Measurements from ENCODE around the gene PHIP. TPM values are rescaled to one million over a fixed set of nuclear protein-coding genes. Genes with fewer than 3 reads are reported as not detected.

Gene PHIP
- total RNA-seq, 2 experiments from 2014 or later: 24.8 to 25.5 TPM

DNA sequence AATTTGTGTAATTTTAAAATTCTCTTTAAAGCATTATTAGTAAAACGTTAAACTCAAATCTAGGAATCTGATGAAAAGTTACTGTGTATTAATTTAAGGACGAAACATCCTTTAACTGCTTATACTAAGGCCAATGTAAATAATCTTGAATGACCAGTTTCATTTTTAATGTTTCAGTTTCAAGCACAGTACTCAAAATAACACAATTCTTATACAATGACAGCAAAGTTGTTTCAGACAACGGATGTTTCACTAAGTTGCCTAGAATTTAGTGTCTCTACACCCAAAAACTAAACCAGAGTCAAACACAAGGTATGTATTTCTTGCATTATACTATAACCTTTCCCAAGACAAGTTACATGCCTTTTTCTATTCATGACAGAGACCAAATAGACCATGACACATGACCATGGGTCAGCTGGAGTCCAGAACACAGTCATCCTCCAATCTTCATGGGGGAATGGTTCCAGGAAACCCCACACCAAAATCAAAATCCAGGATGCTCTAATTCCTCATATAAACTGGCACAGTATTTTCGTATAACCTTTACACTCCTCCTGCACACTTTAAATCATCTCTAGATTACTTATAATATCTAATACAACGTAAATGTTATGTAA is 7.7 kb downstream of the PHIP start:
- ATAC-seq (no peak), DNase-seq (no peak)
- H3K27me3 Mint-ChIP-seq: no peaks in the 10 kb centered on the region
- H3K27ac Mint-ChIP-seq: no peak overlapping the region
- POLR2A ChIA-PET: no interaction called here
- peaks cover 55% of the 10 kb centered on the region for H3K4me1 Mint-ChIP-seq
- peaks cover 21% of the 10 kb centered on the region for H3K36me3 Mint-ChIP-seq (ENCODE audit: low read depth)
- no peaks in the 10 kb centered on the region for H3K9me3 Mint-ChIP-seq (ENCODE audit: low read depth)
- CTCF ChIA-PET: interaction anchor here (1.8 kb wide), 1 partner anchor 10 kb away, joined by 9 read pairs; no protein-coding TSS in a partner anchor
- intact Hi-C loops (cut with DNase I, micrococcal nuclease): loop anchor here (2.0 to 10.0 kb wide), 3 partner anchors 30 to 1034 kb away; partner anchors contain the start of gene BCKDHB (in 1 of the 2)
- H3K4me3 Mint-ChIP-seq: no peak overlapping the region

GRCh38 chr6:79066828-79067227 is 11.2 kb downstream of the PHIP start:
- Mint-ChIP-seq H3K27ac (no peak overlapping the region), H3K9me3 (ENCODE audit: low read depth) (no peaks in the 10 kb centered on the region), H3K4me3 (no peak overlapping the region), H3K4me1 (peaks cover 25% of the 10 kb centered on the region), H3K27me3 (no peaks in the 10 kb centered on the region), H3K36me3 (ENCODE audit: low read depth) (peaks cover 9% of the 10 kb centered on the region)
- ChIA-PET CTCF (no interaction called here), POLR2A (no interaction called here)
- intact Hi-C loops (cut with DNase I, micrococcal nuclease): no loop called here
- ATAC-seq: no peak
- no peak for DNase-seq

GRCh38 chr6:79066330-79066729 is 11.7 kb downstream of the PHIP start:
- Mint-ChIP-seq H3K36me3 (ENCODE audit: low read depth) (peaks cover 8% of the 10 kb centered on the region), H3K4me1 (peaks cover 23% of the 10 kb centered on the region), H3K9me3 (ENCODE audit: low read depth) (no peaks in the 10 kb centered on the region), H3K27ac (no peak overlapping the region), H3K4me3 (no peak overlapping the region), H3K27me3 (no peaks in the 10 kb centered on the region)
- intact Hi-C loops (cut with DNase I, micrococcal nuclease): no loop called here
- ATAC-seq (no peak), DNase-seq (no peak)
- ChIA-PET CTCF (interaction anchor here (1.2 kb wide), 1 partner anchor 21 kb away, joined by 3 read pairs; no protein-coding TSS in a partner anchor), POLR2A (no interaction called here)

DNA sequence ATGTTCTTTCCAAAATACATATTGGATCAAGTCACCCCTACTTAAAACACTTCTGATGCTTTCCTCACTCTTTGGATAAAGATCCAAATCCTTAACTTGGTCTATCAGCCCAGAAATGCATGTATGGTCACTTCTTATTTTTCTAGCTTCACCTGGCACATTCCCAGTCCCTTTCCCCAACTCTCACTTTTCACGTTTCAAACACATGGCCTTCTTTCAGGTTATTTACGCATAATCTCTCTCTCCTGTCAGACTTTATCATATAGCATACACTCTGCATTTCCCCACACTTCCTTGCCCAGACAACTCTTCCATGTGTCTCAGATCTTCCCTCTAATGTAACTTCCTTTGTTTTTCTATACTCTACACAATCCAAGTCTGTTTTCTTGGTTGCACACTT is 12.8 kb downstream of the PHIP start:
- H3K9me3 Mint-ChIP-seq (ENCODE audit: low read depth): no peaks in the 10 kb centered on the region
- H3K36me3 Mint-ChIP-seq (ENCODE audit: low read depth): peaks cover 7% of the 10 kb centered on the region
- peaks cover 13% of the 10 kb centered on the region for H3K4me1 Mint-ChIP-seq
- no peaks in the 10 kb centered on the region for H3K27me3 Mint-ChIP-seq
- DNase-seq (no peak), ATAC-seq (no peak)
- ChIA-PET POLR2A (no interaction called here), CTCF (interaction anchor here (1.2 kb wide), 2 partner anchors 13 to 20 kb away, joined by 3 read pairs; no protein-coding TSS in a partner anchor)
- intact Hi-C loops (cut with DNase I, micrococcal nuclease): no loop called here
- no peak overlapping the region for H3K27ac Mint-ChIP-seq
- no peak overlapping the region for H3K4me3 Mint-ChIP-seq

- intact Hi-C loops (cut with DNase I, micrococcal nuclease): no loop called here
- CTCF ChIA-PET: interaction anchor here (1.2 kb wide), 1 partner anchor 12 kb away, joined by 3 read pairs; no protein-coding TSS in a partner anchor
- POLR2A ChIA-PET: no interaction called here
Observed at GRCh38 chr6:79064635-79065034, 13.4 kb downstream of the PHIP start.

GRCh38 chr6:79062708-79063107 is 15.3 kb downstream of the PHIP start:
- POLR2A ChIA-PET: no interaction called here
- intact Hi-C loops (cut with DNase I, micrococcal nuclease): no loop called here
- Mint-ChIP-seq H3K27me3 (no peaks in the 10 kb centered on the region), H3K27ac (no peak overlapping the region), H3K9me3 (ENCODE audit: low read depth) (no peaks in the 10 kb centered on the region), H3K36me3 (ENCODE audit: low read depth) (peaks cover 15% of the 10 kb centered on the region), H3K4me3 (no peak overlapping the region), H3K4me1 (peaks cover 11% of the 10 kb centered on the region)
- CTCF ChIA-PET: interaction anchor here (1.4 to 1.6 kb wide), 3 partner anchors 12 to 18 kb away, joined by 5 to 7 read pairs (median 5); no protein-coding TSS in a partner anchor
- no peak for ATAC-seq
- no peak for DNase-seq

More at GRCh38 chr6:79064635-79065034, 13.4 kb downstream of the PHIP start:
- Mint-ChIP-seq H3K36me3 (ENCODE audit: low read depth) (peaks cover 10% of the 10 kb centered on the region), H3K27ac (no peak overlapping the region), H3K4me1 (peaks cover 12% of the 10 kb centered on the region), H3K27me3 (no peaks in the 10 kb centered on the region), H3K9me3 (ENCODE audit: low read depth) (no peaks in the 10 kb centered on the region), H3K4me3 (no peak overlapping the region)
- DNase-seq: no peak
- no peak for ATAC-seq

DNA sequence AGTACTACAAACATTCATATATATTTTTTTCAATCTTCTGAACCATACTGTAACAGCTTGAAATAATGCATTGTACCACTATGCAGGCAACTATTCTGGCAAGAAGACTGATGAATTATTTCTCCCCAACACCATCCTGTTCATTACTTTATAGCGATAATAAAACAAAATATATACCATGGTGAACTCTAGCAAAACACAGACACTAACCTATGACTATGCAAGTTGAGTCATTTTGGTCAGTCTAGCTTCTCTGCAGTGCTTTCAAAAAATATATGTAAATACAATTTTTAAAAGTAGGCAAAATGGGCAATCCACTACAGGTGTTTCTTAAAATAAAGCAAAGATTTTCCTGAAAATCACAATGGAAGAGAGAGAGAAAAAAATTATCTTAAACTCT is 20.3 kb downstream of the PHIP start:
- no peaks in the 10 kb centered on the region for H3K27me3 Mint-ChIP-seq
- peaks cover under 1% of the 10 kb centered on the region for H3K9me3 Mint-ChIP-seq (ENCODE audit: low read depth)
- H3K4me3 Mint-ChIP-seq: no peak overlapping the region
- no peak for ATAC-seq
- intact Hi-C loops (cut with DNase I, micrococcal nuclease): no loop called here
- peaks cover 37% of the 10 kb centered on the region for H3K36me3 Mint-ChIP-seq (ENCODE audit: low read depth)
- H3K27ac Mint-ChIP-seq: no peak overlapping the region
- DNase-seq: no peak
- ChIA-PET POLR2A (no interaction called here), CTCF (interaction anchor here (0.7 to 0.9 kb wide), 2 partner anchors 8 to 358 kb away, joined by 3 to 5 read pairs; no protein-coding TSS in a partner anchor)
- peaks cover 14% of the 10 kb centered on the region for H3K4me1 Mint-ChIP-seq

- ATAC-seq (no peak), DNase-seq (no peak)
- no peak overlapping the region for H3K27ac Mint-ChIP-seq
- CTCF ChIA-PET: no interaction called here
- peaks cover 47% of the 10 kb centered on the region for H3K36me3 Mint-ChIP-seq (ENCODE audit: low read depth)
- no peak overlapping the region for H3K4me3 Mint-ChIP-seq
- intact Hi-C loops (cut with DNase I, micrococcal nuclease): no loop called here
- H3K4me1 Mint-ChIP-seq: peaks cover 18% of the 10 kb centered on the region
- POLR2A ChIA-PET: no interaction called here
- peaks cover 8% of the 10 kb centered on the region for H3K9me3 Mint-ChIP-seq (ENCODE audit: low read depth)
- no peaks in the 10 kb centered on the region for H3K27me3 Mint-ChIP-seq
Observed at GRCh38 chr6:79056226-79056625, 21.8 kb downstream of the PHIP start.

- ATAC-seq (no peak), DNase-seq (peak; percentile 24)
- peaks cover 30% of the 10 kb centered on the region for H3K36me3 Mint-ChIP-seq (ENCODE audit: low read depth)
- H3K27ac Mint-ChIP-seq: no peak overlapping the region
- H3K27me3 Mint-ChIP-seq: no peaks in the 10 kb centered on the region
- H3K9me3 Mint-ChIP-seq (ENCODE audit: low read depth): peaks cover 8% of the 10 kb centered on the region
- H3K4me3 Mint-ChIP-seq: no peak overlapping the region
- intact Hi-C loops (cut with DNase I, micrococcal nuclease): loop anchor here in 1 of 2 experiments (10.0 kb wide), 1 partner anchor 286 kb away; no protein-coding TSS in a partner anchor
- ChIA-PET CTCF (interaction anchor here (0.9 to 1.5 kb wide), 4 partner anchors 13 to 54 kb away, joined by 3 to 7 read pairs (median 4); no protein-coding TSS in a partner anchor), POLR2A (no interaction called here)
- peaks cover 28% of the 10 kb centered on the region for H3K4me1 Mint-ChIP-seq
Observed at GRCh38 chr6:79048611-79049010, 29.4 kb downstream of the PHIP start.

DNA sequence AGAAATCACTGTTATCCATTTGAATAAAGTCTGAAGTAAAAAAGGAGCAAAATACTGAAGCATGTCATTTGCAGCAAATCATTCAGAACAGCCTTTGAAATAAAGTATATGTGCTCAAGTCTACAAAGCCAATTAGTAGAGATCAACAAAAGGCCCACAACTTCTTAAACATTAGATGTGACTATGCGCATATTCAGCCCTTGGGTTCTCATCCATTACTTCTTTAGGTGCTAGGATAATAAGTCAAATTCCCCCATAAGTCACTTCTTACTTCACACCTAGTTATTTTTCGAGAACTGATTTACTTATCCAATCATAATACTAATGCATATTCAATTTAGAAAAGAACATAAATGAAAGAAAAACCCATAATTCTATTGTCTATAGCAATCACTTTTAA is 31.0 kb downstream of the PHIP start:
- CTCF ChIA-PET: no interaction called here
- DNase-seq: no peak
- no peak for ATAC-seq
- Mint-ChIP-seq H3K4me3 (no peak overlapping the region), H3K27me3 (no peaks in the 10 kb centered on the region), H3K9me3 (ENCODE audit: low read depth) (peaks cover 3% of the 10 kb centered on the region), H3K4me1 (peaks cover 37% of the 10 kb centered on the region), H3K27ac (no peak overlapping the region), H3K36me3 (ENCODE audit: low read depth) (peaks cover 20% of the 10 kb centered on the region)
- intact Hi-C loops (cut with DNase I, micrococcal nuclease): loop anchor here in 1 of 2 experiments (10.0 kb wide), 1 partner anchor 288 kb away; no protein-coding TSS in a partner anchor
- POLR2A ChIA-PET: no interaction called here

- no peak overlapping the region for H3K27ac Mint-ChIP-seq
- H3K9me3 Mint-ChIP-seq (ENCODE audit: low read depth): no peaks in the 10 kb centered on the region
- DNase-seq (no peak), ATAC-seq (no peak)
- H3K27me3 Mint-ChIP-seq: no peaks in the 10 kb centered on the region
- CTCF ChIA-PET: interaction anchor here (1.5 kb wide), 1 partner anchor 16 kb away, joined by 5 read pairs; no protein-coding TSS in a partner anchor
- H3K36me3 Mint-ChIP-seq (ENCODE audit: low read depth): peaks cover 22% of the 10 kb centered on the region
- intact Hi-C loops (cut with DNase I, micrococcal nuclease): loop anchor here in 1 of 2 experiments (10.0 kb wide), 1 partner anchor 289 kb away; no protein-coding TSS in a partner anchor
- POLR2A ChIA-PET: no interaction called here
- peaks cover 40% of the 10 kb centered on the region for H3K4me1 Mint-ChIP-seq
- no peak overlapping the region for H3K4me3 Mint-ChIP-seq
Observed at GRCh38 chr6:79045966-79046365, 32.1 kb downstream of the PHIP start.

GRCh38 chr6:79042799-79043126 is 35.3 kb downstream of the PHIP start:
- Mint-ChIP-seq H3K4me3 (no peak overlapping the region), H3K9me3 (ENCODE audit: low read depth) (no peaks in the 10 kb centered on the region), H3K36me3 (ENCODE audit: low read depth) (peaks cover 34% of the 10 kb centered on the region), H3K27ac (no peak overlapping the region), H3K4me1 (peaks cover 60% of the 10 kb centered on the region), H3K27me3 (no peaks in the 10 kb centered on the region)
- no peak for DNase-seq
- CTCF ChIA-PET: interaction anchor here (0.8 to 1.8 kb wide), 3 partner anchors 17 to 33 kb away, joined by 3 to 5 read pairs (median 4); no protein-coding TSS in a partner anchor
- POLR2A ChIA-PET: no interaction called here
- intact Hi-C loops (cut with DNase I, micrococcal nuclease): loop anchor here in 1 of 2 experiments (10.0 kb wide), 1 partner anchor 292 kb away; no protein-coding TSS in a partner anchor
- peak; percentile 5 for ATAC-seq
